Ishikawa (cell line): ENCODE data around the gene RIPOR3.

ENCODE experiments used
- CEBPB ChIP-seq: IDR thresholded peaks from 2 replicates; pipeline ENCODE4 v1.6.1; 2012
- CREB1 ChIP-seq: IDR thresholded peaks from 2 replicates; pipeline ENCODE4 v1.6.1; 2012; ENCODE audit warnings: low read depth
- EGR1 ChIP-seq: IDR thresholded peaks from 2 replicates; pipeline ENCODE4 v1.6.1; 2012
- EP300 ChIP-seq: IDR thresholded peaks from 2 replicates; pipeline ENCODE4 v1.6.1; 2012; ENCODE audit warnings: borderline replicate concordance
- FOXM1 ChIP-seq: IDR thresholded peaks from 2 replicates; pipeline ENCODE4 v1.6.1; 2012; ENCODE audit warnings: low read depth, borderline replicate concordance
- MAX ChIP-seq: IDR thresholded peaks from 2 replicates; pipeline ENCODE4 v1.6.1; 2012
- NFIC ChIP-seq: IDR thresholded peaks from 2 replicates; pipeline ENCODE4 v1.6.1; 2012
- RAD21 ChIP-seq: IDR thresholded peaks from 2 replicates; pipeline ENCODE4 v1.6.1; 2012; ENCODE audit warnings: low read depth
- REST ChIP-seq: IDR thresholded peaks from 2 replicates; pipeline ENCODE4 v1.6.1; 2012; ENCODE audit warnings: low read depth, mild to moderate bottlenecking
- TAF1 ChIP-seq: IDR thresholded peaks from 2 replicates; pipeline ENCODE4 v1.6.1; 2012; ENCODE audit warnings: low read depth, mild to moderate bottlenecking
- TCF12 ChIP-seq: IDR thresholded peaks from 2 replicates; pipeline ENCODE4 v1.6.1; 2012; ENCODE audit warnings: low read depth
- TEAD4 ChIP-seq: IDR thresholded peaks from 2 replicates; pipeline ENCODE4 v1.6.1; 2012
- USF1 ChIP-seq: IDR thresholded peaks from 2 replicates; pipeline ENCODE4 v1.6.1; 2012
- YY1 ChIP-seq: IDR thresholded peaks from 2 replicates; pipeline ENCODE4 v1.6.1; 2012; ENCODE audit warnings: low read depth
- ZBTB7A ChIP-seq: IDR thresholded peaks from 2 replicates; pipeline ENCODE4 v1.6.1; 2012; ENCODE audit warnings: low read depth

Gene RIPOR3

GRCh38 chr20:50560867-50561266 lies 130.5 kb downstream of the RIPOR3 start:
- TF ChIP-seq USF1 (no peak), TEAD4 (no peak), REST (no peak), EGR1 (no peak), NFIC (no peak), EP300 (no peak), YY1 (no peak), CEBPB (no peak), TCF12 (no peak), MAX (no peak; the same call in 1 of the 2 replicates), RAD21 (no peak), FOXM1 (no peak), TAF1 (no peak), ZBTB7A (no peak), CREB1 (no peak)

- TF ChIP-seq CEBPB (no peak), EGR1 (no peak), CREB1 (no peak), TEAD4 (no peak), TCF12 (no peak), ZBTB7A (no peak), USF1 (no peak), FOXM1 (no peak), TAF1 (no peak), RAD21 (no peak), MAX (no peak), EP300 (no peak), REST (no peak), NFIC (no peak), YY1 (no peak)
These were observed 131.3 kb downstream of the RIPOR3 start for GRCh38 chr20:50559856-50560638.

- TF ChIP-seq EP300 (no peak), NFIC (no peak), YY1 (no peak), TAF1 (no peak), CREB1 (no peak), ZBTB7A (no peak), REST (no peak), MAX (no peak), USF1 (no peak), EGR1 (no peak), RAD21 (no peak), TEAD4 (no peak), CEBPB (no peak), TCF12 (no peak), FOXM1 (no peak)
These were observed 132.2 kb downstream of the RIPOR3 start for GRCh38 chr20:50559149-50559548.
